ENCODE results near the gene IRS2.

Gene IRS2

DNA sequence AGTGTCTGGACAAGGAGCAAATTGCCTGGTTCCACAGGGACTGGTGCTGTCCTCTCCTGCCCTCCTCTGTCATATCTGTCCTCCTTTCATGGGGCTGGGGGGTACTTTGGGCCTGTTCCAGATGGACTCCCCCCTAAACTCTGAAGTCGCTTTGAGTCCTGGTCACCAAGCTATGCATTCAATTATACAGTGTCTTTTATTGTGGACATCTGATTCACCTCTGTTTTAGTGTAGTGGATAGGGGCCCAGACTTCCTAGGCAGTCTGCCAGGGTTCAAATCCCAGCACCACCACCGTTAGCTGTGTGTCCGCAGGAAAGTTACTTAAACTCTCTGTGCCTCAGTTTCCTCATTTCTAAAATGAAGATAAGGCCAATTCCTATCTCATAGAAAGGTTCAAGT is 21.0 kb upstream of the IRS2 start:
- DNase-seq (ENCODE audit: low read depth in 2 of 2): no peak

GRCh38 chr13:109804654-109805053 is 18.3 kb upstream of the IRS2 start:
- no peak for DNase-seq (ENCODE audit: low read depth in 2 of 2)

DNA sequence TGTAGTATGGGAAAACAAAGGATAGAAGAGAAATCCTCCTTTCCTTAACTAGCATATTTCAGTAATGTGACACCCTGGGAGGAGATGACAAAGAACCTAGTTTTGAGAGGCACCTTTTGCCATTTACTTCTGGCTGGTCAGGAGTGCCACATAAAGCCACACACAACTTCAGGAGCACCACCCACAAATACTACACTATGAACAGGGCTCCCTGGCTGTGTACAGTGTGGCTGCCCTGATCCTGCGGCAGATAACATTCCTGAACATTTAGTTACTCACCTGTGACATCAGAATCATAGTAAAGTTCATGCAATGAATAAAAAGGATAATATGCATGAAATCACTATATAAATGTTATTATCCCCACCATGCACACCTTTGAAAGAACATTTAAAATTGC is 17.4 kb upstream of the IRS2 start:
- no peak for DNase-seq (ENCODE audit: low read depth in 2 of 2)

DNA sequence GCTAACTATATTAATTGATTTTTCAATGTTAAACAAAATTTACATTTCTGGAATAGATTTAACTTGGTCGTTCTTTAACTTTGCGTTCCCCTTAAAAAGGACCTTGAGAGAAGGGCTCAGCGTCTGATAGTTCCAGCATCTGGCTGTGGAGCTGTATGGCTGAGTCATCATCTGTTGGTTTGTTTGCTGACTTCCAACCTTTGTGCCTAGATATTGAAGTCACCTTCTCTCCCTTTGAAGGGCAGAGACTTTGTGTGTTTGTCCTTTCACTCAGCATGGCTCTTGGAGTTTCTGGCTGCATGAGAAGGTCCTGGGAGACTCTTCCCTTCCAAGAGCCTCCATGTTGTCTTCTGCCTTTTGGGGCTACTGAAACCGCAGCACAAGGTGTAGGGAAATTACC is 16.6 kb upstream of the IRS2 start:
- no peak for DNase-seq (ENCODE audit: low read depth in 2 of 2)

DNA sequence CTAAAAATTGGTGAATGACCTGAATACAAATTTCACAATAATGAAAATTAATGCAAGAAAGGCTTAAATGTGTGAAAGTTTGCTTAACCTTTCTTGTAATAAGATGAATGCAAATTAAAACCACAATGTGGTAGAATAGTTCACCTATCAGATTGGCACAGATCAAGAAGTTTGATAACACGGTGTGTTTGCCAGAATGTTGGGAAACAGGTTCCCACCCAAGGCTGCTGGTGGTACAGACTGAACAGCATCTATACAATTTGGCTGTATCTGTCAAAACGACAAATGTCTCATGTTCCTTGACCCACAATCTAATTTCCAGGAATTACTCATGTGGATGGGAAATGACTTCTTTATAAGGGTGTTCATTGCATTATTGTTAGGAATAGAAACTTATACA is 8.6 kb upstream of the IRS2 start:
- DNase-seq (ENCODE audit: low read depth in 2 of 2): no peak

GRCh38 chr13:109794095-109794494 is 7.7 kb upstream of the IRS2 start:
- no peak for DNase-seq (ENCODE audit: low read depth in 2 of 2)

DNA sequence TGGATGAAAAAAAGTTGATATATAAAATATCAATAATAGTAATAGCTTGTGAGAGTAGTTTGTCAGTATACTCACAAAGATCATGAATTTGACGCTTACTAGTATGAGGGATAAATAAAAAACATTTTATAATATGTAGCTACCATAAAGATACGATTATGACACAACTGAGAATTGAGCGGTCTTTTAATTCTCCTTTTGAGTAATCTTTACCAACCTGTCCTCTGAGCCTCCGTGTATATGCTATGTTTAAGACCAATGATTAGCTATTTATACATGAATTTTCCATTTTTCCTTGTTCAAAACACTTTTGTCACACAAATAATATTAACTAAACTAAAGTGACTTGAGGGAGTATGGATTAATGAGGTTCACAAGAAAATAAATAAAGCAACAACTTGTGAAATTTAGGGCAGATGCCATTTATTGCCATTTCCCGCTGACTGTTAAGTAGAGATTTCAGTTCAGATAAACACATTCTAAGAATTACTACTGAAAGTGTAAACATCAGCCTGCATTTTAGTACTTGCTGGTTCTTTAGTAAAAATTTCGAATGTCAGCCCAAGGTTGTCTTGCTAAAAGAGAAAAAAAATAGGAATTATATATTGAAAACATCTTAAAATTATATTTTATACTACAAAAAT is 6.2 kb upstream of the IRS2 start:
- DNase-seq (ENCODE audit: low read depth in 2 of 2): no peak

GRCh38 chr13:109790942-109791605 is 4.7 kb upstream of the IRS2 start:
- no peak for DNase-seq (ENCODE audit: low read depth in 2 of 2)

DNA sequence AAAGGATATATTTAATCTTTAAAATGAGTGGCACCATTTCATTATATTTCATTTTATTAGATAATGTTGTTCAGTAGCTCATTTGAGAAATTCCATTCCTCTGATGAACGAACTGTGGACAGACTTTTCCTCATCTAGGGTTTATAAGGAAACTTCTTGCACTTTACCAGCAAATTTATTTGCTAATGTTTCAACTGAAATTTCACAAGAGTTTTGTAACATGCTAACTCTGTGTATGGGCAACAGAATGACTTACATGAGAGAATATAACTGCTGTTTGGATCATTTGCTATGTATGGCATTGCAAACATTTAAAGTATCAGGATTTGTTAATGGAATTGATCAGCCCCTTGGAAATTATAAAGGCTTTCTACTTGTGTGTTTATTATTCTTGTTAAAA is 3.7 kb upstream of the IRS2 start:
- DNase-seq (ENCODE audit: low read depth in 2 of 2): no peak

- DNase-seq (ENCODE audit: low read depth in 2 of 2): no peak
Measured at GRCh38 chr13:109789262-109789661, 2.9 kb upstream of the IRS2 start.

DNA sequence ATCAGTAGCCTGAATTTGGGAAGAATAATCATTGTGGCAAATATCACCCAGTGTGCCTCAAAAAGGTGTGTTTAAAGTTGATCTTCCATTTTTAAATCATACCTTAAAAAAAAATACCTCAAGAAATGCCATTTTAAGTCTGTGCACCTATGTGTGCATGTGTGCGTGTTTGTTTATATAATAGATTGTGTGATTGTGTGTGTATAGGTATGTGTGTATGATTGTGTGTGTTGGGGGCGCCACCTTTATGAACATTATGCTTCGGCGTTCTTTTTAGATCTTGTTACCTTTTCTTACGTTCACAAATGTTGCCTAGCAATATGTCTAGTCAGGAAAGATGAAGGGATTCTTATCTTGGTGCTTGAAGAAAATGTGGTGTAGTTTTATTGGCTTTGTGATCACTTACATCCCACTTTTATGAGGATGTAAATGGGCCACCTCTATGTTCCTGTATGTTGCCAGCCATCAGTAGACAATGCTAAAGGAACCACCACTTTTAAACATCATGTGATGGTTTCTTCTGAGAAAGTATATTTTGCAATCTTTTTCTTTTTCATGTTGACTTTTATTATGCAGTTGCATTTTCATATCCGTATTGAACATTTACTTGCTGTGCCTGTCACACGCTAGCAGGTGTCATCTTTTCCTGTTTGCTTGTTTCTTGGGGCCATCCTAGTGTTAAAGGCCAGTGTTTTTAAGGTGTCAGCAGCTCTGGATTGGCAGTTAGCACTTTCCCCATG is 2.2 kb upstream of the IRS2 start:
- DNase-seq (ENCODE audit: low read depth in 2 of 2): no peak

- DNase-seq (ENCODE audit: low read depth in 2 of 2): no peak
Measured at GRCh38 chr13:109787135-109787954, 962 bp upstream of the IRS2 start.

DNA sequence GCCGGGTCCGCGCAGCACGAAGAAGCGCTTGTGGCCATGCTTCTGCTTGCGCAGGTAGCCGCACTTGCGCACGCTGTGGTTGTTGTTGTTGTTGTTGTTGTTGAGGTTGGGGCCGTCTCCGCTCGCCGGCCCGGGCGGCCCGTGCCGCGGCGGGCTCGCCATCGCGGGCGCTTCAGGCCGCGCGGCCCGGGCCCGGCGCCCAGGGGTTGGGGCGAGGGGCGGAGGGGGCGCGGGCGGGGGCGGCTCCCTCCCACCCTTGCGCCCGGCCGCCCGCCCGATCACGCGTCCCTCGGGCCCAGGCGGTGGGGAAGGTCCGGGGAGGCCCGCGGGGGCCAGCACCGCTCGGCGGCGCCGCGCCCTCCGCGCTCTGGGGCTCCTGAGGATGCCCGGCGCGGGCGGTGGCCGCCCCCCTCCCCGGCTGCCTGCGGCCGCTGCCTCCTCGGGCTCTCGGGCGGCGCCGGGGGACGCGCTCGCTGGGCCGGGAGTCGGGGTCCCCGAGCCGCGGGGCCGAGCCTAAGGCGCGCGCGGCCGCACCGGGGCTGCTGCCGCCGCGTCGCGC is 412 bp downstream of the IRS2 start:
- no peak for DNase-seq (ENCODE audit: low read depth in 2 of 2)

DNA sequence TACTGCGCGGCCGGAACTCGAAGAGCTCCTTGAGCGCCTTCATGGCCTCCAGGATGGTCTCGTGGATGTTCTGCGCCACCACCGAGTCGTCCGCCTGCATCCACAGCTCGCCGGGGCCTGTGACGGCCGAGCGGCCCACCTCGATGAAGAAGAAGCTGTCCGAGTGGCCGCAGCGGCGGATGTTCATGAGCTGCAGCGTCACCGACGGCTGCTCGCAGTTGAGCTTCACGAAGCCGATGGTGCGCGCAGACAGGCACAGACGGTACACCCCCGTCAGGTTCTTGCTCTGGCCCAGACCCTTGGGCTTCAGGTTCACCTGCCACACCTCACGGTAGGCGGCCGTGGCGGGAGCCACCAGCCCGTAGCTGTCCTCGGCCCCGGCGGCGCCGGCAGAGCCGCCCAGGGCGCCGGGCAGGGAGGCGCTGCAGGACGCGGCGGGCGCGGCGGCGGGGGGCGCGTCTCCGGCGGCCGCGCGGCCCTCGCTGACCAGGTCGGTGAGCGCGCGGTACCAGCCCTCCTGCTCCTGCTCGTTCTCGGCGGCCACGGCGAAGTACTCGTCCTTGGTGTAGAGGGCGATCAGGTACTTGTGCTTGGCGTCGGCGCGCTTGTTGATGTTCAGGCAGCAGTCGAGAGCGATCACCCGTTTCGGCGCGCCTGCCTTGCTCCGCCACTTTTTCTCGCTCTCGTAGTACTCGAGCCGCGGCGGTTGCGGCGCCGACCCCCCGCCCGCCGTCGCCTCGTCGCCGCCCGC is 1.1 kb downstream of the IRS2 start:
- no peak for DNase-seq (ENCODE audit: low read depth in 2 of 2)

GRCh38 chr13:109784590-109785140 is 1.7 kb downstream of the IRS2 start:
- peak in 1 of 2 donors; percentile 46 for DNase-seq (ENCODE audit: low read depth in 2 of 2)

GRCh38 chr13:109783815-109784589 is 2.4 kb downstream of the IRS2 start:
- no peak for DNase-seq (ENCODE audit: low read depth in 2 of 2)

GRCh38 chr13:109783447-109783814 is 3.0 kb downstream of the IRS2 start:
- DNase-seq (ENCODE audit: low read depth in 2 of 2): no peak

GRCh38 chr13:109782823-109783431 is 3.5 kb downstream of the IRS2 start:
- no peak for DNase-seq (ENCODE audit: low read depth in 2 of 2)

GRCh38 chr13:109782066-109782822 is 4.1 kb downstream of the IRS2 start:
- DNase-seq (ENCODE audit: low read depth in 2 of 2): no peak

Data from stimulated activated CD8-positive, alpha-beta memory T cell treated with anti-CD3 and anti-CD28 coated beads, Interleukin-2, amount 100 ng/mL, for 1 hour (primary cell).